HepG2 (cell line): ENCODE measurements around the gene RAB28. TPM values are rescaled to one million over a fixed set of nuclear protein-coding genes. Genes with fewer than 3 reads are reported as not detected.

Experiments used
- ARNTL ChIP-seq: sonication (generic); formaldehyde crosslinking; IDR thresholded peaks from 2 replicates; pipeline ENCODE4 v1.4.0; 2020; ENCODE audit warnings: mild to moderate bottlenecking, missing genetic modification reagents
- CEBPZ ChIP-seq: IDR thresholded peaks from 2 replicates; pipeline ENCODE4 v1.6.1; 2012; ENCODE audit warnings: low read length, improper control_type of control experiment
- CENPT ChIP-seq: sonication (generic); formaldehyde crosslinking; IDR thresholded peaks from 2 replicates; pipeline ENCODE4 v1.8.0; 2022; ENCODE audit warnings: low read depth, mild to moderate bottlenecking, moderate library complexity, missing genetic modification reagents
- E2F5 ChIP-seq: sonication (generic); formaldehyde crosslinking; conservative IDR thresholded peaks from 2 replicates; pipeline ENCODE4 v1.4.0; 2020; ENCODE audit warnings: missing genetic modification reagents
- GFI1 ChIP-seq: sonication (generic); formaldehyde crosslinking; IDR thresholded peaks from 2 replicates; pipeline ENCODE4 v1.5.0; 2020; ENCODE audit warnings: missing genetic modification reagents, mild to moderate bottlenecking, borderline replicate concordance
- MAFG ChIP-seq: sonication (generic); formaldehyde crosslinking; IDR thresholded peaks from 2 replicates; pipeline ENCODE4 v1.5.1; 2020; ENCODE audit warnings: mild to moderate bottlenecking, missing genetic modification reagents
- MLX ChIP-seq: IDR thresholded peaks from 2 replicates; pipeline ENCODE4 v1.6.1; 2016
- NFATC3 ChIP-seq: sonication (generic); formaldehyde crosslinking; IDR thresholded peaks from 2 replicates; pipeline ENCODE4 v1.5.1; 2020; ENCODE audit warnings: mild to moderate bottlenecking, missing genetic modification reagents
- PHF5A ChIP-seq: IDR thresholded peaks from one replicate; pipeline ENCODE4 v1.6.1; 2018; ENCODE audit warnings: low read depth, missing genetic modification reagents; ENCODE audit not compliant: unreplicated experiment
- POGZ ChIP-seq: sonication (generic); formaldehyde crosslinking; IDR thresholded peaks from 2 replicates; pipeline ENCODE4 v1.4.0; 2020; ENCODE audit warnings: mild to moderate bottlenecking, missing genetic modification reagents
- RBAK ChIP-seq: sonication (generic); formaldehyde crosslinking; IDR thresholded peaks from 2 replicates; pipeline ENCODE4 v1.5.1; 2020; ENCODE audit warnings: mild to moderate bottlenecking, missing genetic modification reagents
- RCOR2 ChIP-seq: IDR thresholded peaks from 2 replicates; pipeline ENCODE4 v1.6.1; 2016; ENCODE audit warnings: missing biosample characterization, missing genetic modification reagents
- RFXAP ChIP-seq: sonication (generic); formaldehyde crosslinking; IDR thresholded peaks from 2 replicates; pipeline ENCODE4 v1.4.0; 2020; ENCODE audit warnings: missing genetic modification reagents, borderline replicate concordance
- SMARCC2 ChIP-seq: fragments of 450-650 bp; IDR thresholded peaks from 2 replicates; pipeline ENCODE4 v1.6.1; 2017; ENCODE audit warnings: antibody characterized with exemption, mild to moderate bottlenecking
- SRY ChIP-seq: sonication (generic); formaldehyde crosslinking; IDR thresholded peaks from 2 replicates; pipeline ENCODE4 v1.8.0; 2022; ENCODE audit warnings: mild to moderate bottlenecking, missing genetic modification reagents
- TRIM22 ChIP-seq: fragments of 450-650 bp; IDR thresholded peaks from 2 replicates; pipeline ENCODE4 v1.6.1; 2017
- ZC3H4 ChIP-seq: sonication (generic); formaldehyde crosslinking; IDR thresholded peaks from 2 replicates; pipeline ENCODE4 v1.4.0; 2020; ENCODE audit warnings: missing genetic modification reagents, borderline replicate concordance
- ZFP36 ChIP-seq: fragments of 150-350 bp; IDR thresholded peaks from 2 replicates; pipeline ENCODE4 v1.6.1; 2018; ENCODE audit warnings: borderline replicate concordance, low read length, low read depth; ENCODE audit not compliant: partially characterized antibody
- ZKSCAN5 ChIP-seq: sonication (generic); formaldehyde crosslinking; IDR thresholded peaks from 2 replicates; pipeline ENCODE4 v1.5.1; 2020; ENCODE audit warnings: mild to moderate bottlenecking, missing genetic modification reagents
- ZNF253 ChIP-seq: sonication (generic); formaldehyde crosslinking; IDR thresholded peaks from 2 replicates; pipeline ENCODE4 v1.8.0; 2022; ENCODE audit warnings: mild to moderate bottlenecking, missing genetic modification reagents, borderline replicate concordance
- ZNF263 ChIP-seq: sonication (generic); formaldehyde crosslinking; IDR thresholded peaks from 2 replicates; pipeline ENCODE4 v1.4.0; 2020; ENCODE audit warnings: missing genetic modification reagents
- ZNF430 ChIP-seq: sonication (generic); formaldehyde crosslinking; IDR thresholded peaks from 2 replicates; pipeline ENCODE4 v1.9.0; 2021; ENCODE audit warnings: mild to moderate bottlenecking, missing genetic modification reagents
- ZNF503 ChIP-seq: sonication (generic); formaldehyde crosslinking; IDR thresholded peaks from 2 replicates; pipeline ENCODE4 v1.4.0; 2020; ENCODE audit warnings: missing genetic modification reagents
- ZNF562 ChIP-seq: sonication (generic); formaldehyde crosslinking; IDR thresholded peaks from 2 replicates; pipeline ENCODE4 v1.8.0; 2022; ENCODE audit warnings: missing genetic modification reagents, borderline replicate concordance
- polyA plus RNA-seq, 8 experiments: library from polyadenylated mRNA; depleted of rRNA in 3 of 8; stranded (reverse) in 7 of 8; unstranded in 1 of 8; fragments of >200 nt; fragmentation: Illumina TruSeq in 4 of 8; extraction: Trizol in 4 of 8; gene quantifications; 2 replicates each; pipeline versions ENCODE4 v1.2.1 to v1.2.3, GENCODE V29; 2011 to 2016; ENCODE audit warnings: low read depth in 4 of 8, missing spikeins in 1 of 8, mixed read lengths in 1 of 8; ENCODE audit not compliant: insufficient read depth in 1 of 8
- total RNA-seq, 5 experiments: library from RNA; depleted of rRNA; stranded (reverse); fragments of >200 nt; fragmentation: Illumina TruSeq; extraction: Trizol; gene quantifications; 2 replicates each; pipeline ENCODE4 v1.2.3, GENCODE V29; 2016; ENCODE audit warnings: low read depth in 1 of 5

Gene RAB28
- total and polyA plus RNA-seq, 2 of the 13 experiments (the other 11 are each of a cell fraction or from before 2014, with no cell fraction given) = 11.8 to 18.2 TPM

GRCh38 chr4:13484122-13484748 is at the start of gene RAB28 (continued):
- no peak for TF ChIP-seq ZFP36
- TF ChIP-seq ZNF430 (CRISPR knock-in tag) = no peak
- no peak for TF ChIP-seq ZNF562 (CRISPR knock-in tag)
- TF ChIP-seq POGZ (CRISPR knock-in tag) = 0 out of 2 replicates have a peak, but pooled peaks have one; percentile 3
- no peak for TF ChIP-seq ZNF253 (CRISPR knock-in tag)
- no peak for TF ChIP-seq CENPT (CRISPR knock-in tag)
- TF ChIP-seq PHF5A = no peak
- 0 out of 2 replicates have a peak, but pooled peaks have one; percentile 44 for TF ChIP-seq RFXAP (CRISPR knock-in tag)
- TF ChIP-seq CEBPZ = no peak
- TF ChIP-seq GFI1 (CRISPR knock-in tag) = no peak
- no peak for TF ChIP-seq ZNF503 (CRISPR knock-in tag)
- no peak for TF ChIP-seq RCOR2
- no peak for TF ChIP-seq ZC3H4 (CRISPR knock-in tag)
- no peak for TF ChIP-seq MLX (CRISPR knock-in tag)
- no peak for TF ChIP-seq NFATC3 (CRISPR knock-in tag)
- TF ChIP-seq RBAK (CRISPR knock-in tag) = no peak
- no peak for TF ChIP-seq MAFG (CRISPR knock-in tag)
- no peak for TF ChIP-seq ZKSCAN5 (CRISPR knock-in tag)
- 0 out of 2 replicates have a peak, but pooled peaks have one; percentile 45 for TF ChIP-seq E2F5 (CRISPR knock-in tag)
- TF ChIP-seq ZNF263 (CRISPR knock-in tag) = no peak
- TF ChIP-seq ARNTL (CRISPR knock-in tag) = no peak
- 0 out of 2 replicates have a peak, but pooled peaks have one; percentile 25 for TF ChIP-seq SRY (CRISPR knock-in tag)
- no peak for TF ChIP-seq TRIM22
- no peak for TF ChIP-seq SMARCC2
